H1 (cell line): Measurements from ENCODE around the gene RNF151. TPM values are rescaled to one million over a fixed set of nuclear protein-coding genes. Genes with fewer than 3 reads are reported as not detected.

Experiments used
- CTCF ChIA-PET: fragments of 300-600 bp; sonication (Branson Sonifier 250); formaldehyde crosslinking; loops from one replicate; lab custom pipeline; 2021; ENCODE audit not compliant: partially characterized antibody; lab: Charles Lee
- POLR2A ChIA-PET: fragments of 300-600 bp; sonication (Branson Sonifier 250); formaldehyde crosslinking; loops from one replicate; lab custom pipeline; 2021; ENCODE audit warnings: inconsistent platforms; ENCODE audit not compliant: partially characterized antibody; lab: Charles Lee
- DNase-seq, 2 experiments: peaks; one replicate each; pipeline versions ENCODE4 v3.0.0 to v3.0.0-alpha.2; 2010 to 2022; ENCODE audit warnings: low spot score in 2 of 2, low read depth in 1 of 2, mixed read lengths in 1 of 2
- FAIRE-seq: peaks from 2 replicates; lab custom pipeline; 2011; peaks lifted over from hg19 to GRCh38; lab: Jason Lieb, UNC
- H2AFZ ChIP-seq: 2 replicates; pipeline ENCODE4 v1.8.1; 2012; ENCODE audit warnings: low read length, inconsistent platforms
- H2AK5ac ChIP-seq: 2 replicates; pipeline ENCODE4 v1.6.1; 2013; ENCODE audit warnings: low read depth, low read length
- H2BK120ac ChIP-seq: replicated peaks from 2 replicates; pipeline ENCODE3; 2013; ENCODE audit warnings: low read depth, low read length, inconsistent platforms
- H2BK12ac ChIP-seq: 2 replicates; pipeline ENCODE4 v1.6.1; 2013; ENCODE audit warnings: low read depth, low read length
- H2BK15ac ChIP-seq: 2 replicates; pipeline ENCODE4 v1.6.1; 2013; ENCODE audit warnings: low read length
- H2BK20ac ChIP-seq: 2 replicates; pipeline ENCODE4 v1.6.1; 2013; ENCODE audit warnings: low read length
- H2BK5ac ChIP-seq: 2 replicates; pipeline ENCODE4 v1.6.1; 2013; ENCODE audit warnings: low read depth, low read length
- H3K14ac ChIP-seq: 2 replicates; pipeline ENCODE4 v1.6.1; 2013; ENCODE audit warnings: inconsistent platforms; ENCODE audit not compliant: insufficient read length
- H3K18ac ChIP-seq: 2 replicates; pipeline ENCODE4 v1.6.1; 2013; ENCODE audit warnings: low read length; ENCODE audit errors: extremely low read depth
- H3K23ac ChIP-seq: 2 replicates; pipeline ENCODE4 v1.6.1; 2013; ENCODE audit warnings: inconsistent platforms; ENCODE audit not compliant: insufficient read length
- H3K23me2 ChIP-seq: 2 replicates; pipeline ENCODE4 v1.6.1; 2013; ENCODE audit warnings: low read depth, low read length
- H3K27ac ChIP-seq: 2 replicates; pipeline ENCODE4 v1.6.1; 2011; ENCODE audit warnings: low read depth, low read length, inconsistent platforms
- H3K27me3 ChIP-seq, 4 experiments: replicated peaks in 1 of 4; 1 replicate in 1 of 4; 2 replicates in 3 of 4; pipeline versions ENCODE4 v1.6.1 to v1.8.1; 2011 to 2013; ENCODE audit warnings: low read length in 3 of 4, mild to moderate bottlenecking in 3 of 4, inconsistent platforms in 2 of 4, mixed read lengths in 2 of 4, moderate library complexity in 1 of 4; ENCODE audit not compliant: control insufficient read depth in 3 of 4, insufficient read depth in 3 of 4; ENCODE audit errors: extremely low read depth in 1 of 4
- H3K36me3 ChIP-seq, 4 experiments: 2 replicates each; pipeline versions ENCODE4 v1.6.1 to v1.8.1; 2011 to 2013; ENCODE audit warnings: mild to moderate bottlenecking in 4 of 4, low read length in 3 of 4, moderate library complexity in 2 of 4, control low read depth in 1 of 4, inconsistent platforms in 1 of 4; ENCODE audit not compliant: insufficient read depth in 4 of 4, control insufficient read depth in 2 of 4
- H3K4ac ChIP-seq: replicated peaks from 2 replicates; pipeline ENCODE3; 2013; ENCODE audit warnings: low read length, low read depth, mixed read lengths, inconsistent platforms; ENCODE audit not compliant: insufficient read length
- H3K4me1 ChIP-seq, 4 experiments: replicated peaks in 1 of 4; 1 replicate in 1 of 4; 2 replicates in 3 of 4; pipeline versions ENCODE4 v1.6.1 to v1.8.1; 2011 to 2013; ENCODE audit warnings: low read length in 3 of 4, inconsistent platforms in 2 of 4, mixed read lengths in 1 of 4; ENCODE audit not compliant: insufficient read depth in 4 of 4, control insufficient read depth in 3 of 4
- H3K4me2 ChIP-seq, 2 experiments: 2 replicates each; pipeline versions ENCODE4 v1.6.1 to v1.8.1; 2011 to 2013; ENCODE audit warnings: low read depth in 2 of 2, low read length in 2 of 2, control low read depth in 1 of 2, inconsistent platforms in 1 of 2, mild to moderate bottlenecking in 1 of 2; ENCODE audit not compliant: insufficient read depth in 1 of 2
- H3K4me3 ChIP-seq, 4 experiments: fragments of 200-600, 300-600 bp in 1 of 4; sonication (generic), shearing (Covaris generic), sonication (Bioruptor Twin) in 1 of 4; 2 replicates each; pipeline versions ENCODE4 v1.5.1 to v1.8.1; 2011 to 2016; ENCODE audit warnings: low read length in 4 of 4, low read depth in 3 of 4, control low read depth in 2 of 4, inconsistent platforms in 2 of 4, mild to moderate bottlenecking in 2 of 4, mixed read lengths in 1 of 4, moderate library complexity in 1 of 4; ENCODE audit not compliant: insufficient read depth in 2 of 4; ENCODE audit errors: extremely low read depth in 1 of 4
- H3K56ac ChIP-seq: replicated peaks from 2 replicates; pipeline ENCODE3; 2013; ENCODE audit warnings: low read depth, mild to moderate bottlenecking, mixed read lengths, low read length, inconsistent platforms; ENCODE audit not compliant: insufficient read length
- H3K79me1 ChIP-seq: 2 replicates; pipeline ENCODE4 v1.6.1; 2013; ENCODE audit warnings: low read depth, low read length, control low read depth
- H3K79me2 ChIP-seq, 2 experiments: 2 replicates each; pipeline versions ENCODE4 v1.6.1 to v1.8.1; 2012 to 2013; ENCODE audit warnings: low read length in 2 of 2, mild to moderate bottlenecking in 2 of 2, inconsistent platforms in 1 of 2; ENCODE audit not compliant: insufficient read depth in 2 of 2, control insufficient read depth in 1 of 2
- H3K9ac ChIP-seq, 4 experiments: replicated peaks in 1 of 4; 1 replicate in 1 of 4; 2 replicates in 3 of 4; pipeline versions ENCODE4 v1.6.1 to v1.8.1; 2011 to 2013; ENCODE audit warnings: low read depth in 3 of 4, low read length in 3 of 4, control low read depth in 2 of 4, mild to moderate bottlenecking in 2 of 4, moderate library complexity in 2 of 4, inconsistent platforms in 1 of 4; ENCODE audit errors: extremely low read depth in 1 of 4
- H3K9me3 ChIP-seq, 2 experiments: 2 replicates each; pipeline versions ENCODE4 v1.6.1 to v1.8.1; 2012 to 2013; ENCODE audit warnings: mild to moderate bottlenecking in 2 of 2, moderate library complexity in 2 of 2, control low read depth in 1 of 2, inconsistent platforms in 1 of 2, low read depth in 1 of 2, low read length in 1 of 2, mixed read lengths in 1 of 2; ENCODE audit not compliant: insufficient read depth in 2 of 2
- H4K20me1 ChIP-seq, 2 experiments: replicated peaks in 1 of 2; 2 replicates each; pipeline versions ENCODE3 to v1.8.1; 2011 to 2013; ENCODE audit warnings: inconsistent platforms in 2 of 2, low read length in 2 of 2, mild to moderate bottlenecking in 1 of 2; ENCODE audit not compliant: insufficient read depth in 2 of 2, control insufficient read depth in 1 of 2
- H4K5ac ChIP-seq: 2 replicates; pipeline ENCODE4 v1.6.1; 2013; ENCODE audit warnings: low read length, low read depth, mixed read lengths, inconsistent platforms; ENCODE audit not compliant: insufficient read length
- H4K8ac ChIP-seq: 2 replicates; pipeline ENCODE4 v1.8.0; 2013; ENCODE audit warnings: mild to moderate bottlenecking, moderate library complexity, low read length, inconsistent platforms; ENCODE audit not compliant: insufficient read depth; ENCODE audit errors: extremely low read depth
- H4K91ac ChIP-seq: replicated peaks from 2 replicates; pipeline ENCODE3; 2013; ENCODE audit warnings: low read length, mixed read lengths, inconsistent platforms; ENCODE audit not compliant: insufficient read length
- BACH1 ChIP-seq: IDR thresholded peaks from 2 replicates; pipeline ENCODE4 v1.6.1; 2012; ENCODE audit warnings: low read length, improper control_type of control experiment
- POU5F1 ChIP-seq: IDR thresholded peaks from 2 replicates; pipeline ENCODE4 v1.6.1; 2011; ENCODE audit warnings: low read depth, mild to moderate bottlenecking, low read length, moderate library complexity
- TCF12 ChIP-seq: IDR thresholded peaks from 2 replicates; pipeline ENCODE4 v1.6.1; 2011; ENCODE audit warnings: low read depth, mild to moderate bottlenecking, low read length
- WGBS, 2 experiments: shearing (Covaris generic) in 1 of 2; methylation state at CpG; one replicate each; pipeline versions ENCODE4 v1.1.6 to v1.1.7; 2013 to 2015; ENCODE audit warnings: low lambda C conversion rate in 2 of 2, mixed read lengths in 2 of 2, inconsistent platforms in 1 of 2, low coverage in 1 of 2, missing lambda C conversion rate in 1 of 2; ENCODE audit not compliant: insufficient replicate concordance in 2 of 2, insufficient coverage in 1 of 2, insufficient read length in 1 of 2; ENCODE audit errors: extremely low coverage in 1 of 2, missing lambda C conversion rate in 1 of 2; 5-methylcytosine and 5-hydroxymethylcytosine counted together
- long read RNA-seq, 2 experiments: library from RNA in 1 of 2; library from capped mRNA in 1 of 2; stranded (forward); transcript quantifications; one replicate each; pipeline ENCODE4 v2.0.0, GENCODE V29; 2021; ENCODE audit warnings: inconsistent platforms in 1 of 2
- polyA minus RNA-seq, 3 experiments: library from RNA; depleted of rRNA, polyadenylated mRNA; stranded (reverse); fragments of >200 nt; gene quantifications; 1 replicate in 2 of 3; 2 replicates in 1 of 3; pipeline ENCODE4 v1.2.3, GENCODE V29; 2011
- polyA plus RNA-seq, 7 experiments: library from polyadenylated mRNA; depleted of rRNA in 3 of 7; stranded (reverse) in 5 of 7; unstranded in 2 of 7; fragments of >200 nt in 5 of 7; fragments of 200-250 nt in 2 of 7; gene quantifications; 1 replicate in 5 of 7; 2 replicates in 1 of 7; 4 replicates in 1 of 7; pipeline versions ENCODE4 v1.2.1 to v1.2.3, GENCODE V29; 2011 to 2013; ENCODE audit warnings: missing spikeins in 2 of 7, mixed read lengths in 2 of 7
- total RNA-seq: library from RNA; stranded (reverse); fragmentation: NEBNext Ultra II Directional; extraction: Animal tissue kit (Norgen Biotek cat#: 25700); gene quantifications from 2 replicates; pipeline ENCODE4 v1.2.1, GENCODE V29; 2021

The RNF151 gene, protein sequence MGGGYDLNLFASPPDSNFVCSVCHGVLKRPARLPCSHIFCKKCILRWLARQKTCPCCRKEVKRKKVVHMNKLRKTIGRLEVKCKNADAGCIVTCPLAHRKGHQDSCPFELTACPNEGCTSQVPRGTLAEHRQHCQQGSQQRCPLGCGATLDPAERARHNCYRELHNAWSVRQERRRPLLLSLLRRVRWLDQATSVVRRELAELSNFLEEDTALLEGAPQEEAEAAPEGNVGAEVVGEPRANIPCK
- not detected in 2 replicates for total RNA-seq
- polyA plus RNA-seq (2011; rRNA removed) = 0.17 TPM in 1 of 2 replicates, not detected in the other
- polyA plus RNA-seq (2011; cell fraction: cytosol; rRNA removed) = not detected
- 0.37 TPM for polyA plus RNA-seq (2011; cell fraction: nucleus; rRNA removed)
- 0.31 TPM in 1 of 4 replicates, not detected in the others for polyA plus RNA-seq (2012, experiment 1 of 2)
- not detected for polyA plus RNA-seq (2012, experiment 2 of 2)
- not detected for polyA plus RNA-seq (2013, experiment 1 of 2)
- not detected for polyA plus RNA-seq (2013, experiment 2 of 2)
- not detected in 2 replicates for polyA minus RNA-seq (2011; rRNA and poly(A)+ RNA removed)
- polyA minus RNA-seq (2011; cell fraction: cytosol; rRNA and poly(A)+ RNA removed) = not detected
- polyA minus RNA-seq (2011; cell fraction: nucleus; rRNA and poly(A)+ RNA removed) = not detected
- long read RNA-seq, experiment 1 = 0 reads
- long read RNA-seq, experiment 2 = 0 reads

DNA sequence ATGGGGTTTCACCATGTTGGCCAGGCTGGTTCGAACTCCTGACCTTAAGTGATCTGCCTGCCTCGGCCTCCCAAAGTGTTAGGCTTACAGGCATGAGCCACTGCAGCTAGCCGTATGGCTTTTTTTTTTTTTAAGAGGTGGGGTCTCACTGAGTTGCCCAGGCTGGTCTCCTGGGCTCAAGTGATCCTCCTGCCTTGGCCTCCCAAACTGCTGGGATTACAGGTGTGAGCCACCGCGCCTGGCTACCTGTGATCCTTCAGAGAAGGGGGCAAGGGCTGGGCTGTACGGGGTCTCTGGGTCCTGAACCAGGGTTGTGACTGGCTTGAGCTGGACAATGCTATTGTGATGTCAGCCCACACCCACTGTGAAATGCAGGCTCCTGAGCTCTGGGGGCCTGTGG is at the start of gene RNF151:
RNF151 (plus strand) TSS at position 397 of the 400 bp plus-strand sequence. CDS start 26 bp downstream, outside the sequence.
- Histone ChIP-seq H4K8ac (peak within 1 kb of the TSS; percentile 20; the same call in 1 of the 2 replicates), H3K14ac (no peak within 1 kb of the TSS), H3K23me2 (peaks cover 18% of the 10 kb centered on the region), H2AK5ac (no peak within 1 kb of the TSS), H2AFZ (no peak within 1 kb of the TSS), H3K4me3 (peak within 1 kb of the TSS; percentile 98 to 99 (median 98)), H3K4ac (no peak within 1 kb of the TSS), H3K36me3 (peaks cover 17 to 28% (median 24%) of the 10 kb centered on the region in 4 experiments), H2BK15ac (no peak within 1 kb of the TSS), H3K9ac (peak within 1 kb of the TSS in 3 of 4 experiments; percentile 73 to 97 (median 90); a peak in 3 of 7 replicates), H3K27me3 (no peaks in the 10 kb centered on the region), H3K79me1 (peaks cover 13% of the 10 kb centered on the region), H3K4me2 (peak within 1 kb of the TSS; percentile 86 to 98), H3K56ac (no peak within 1 kb of the TSS), H3K18ac (no peak within 1 kb of the TSS), H3K79me2 (peaks cover 10 to 30% of the 10 kb centered on the region in 2 experiments), H3K9me3 (no peaks in the 10 kb centered on the region), H4K20me1 (peaks cover 12 to 15% of the 10 kb centered on the region in 2 experiments), H3K27ac (no peak within 1 kb of the TSS), H2BK5ac (no peak within 1 kb of the TSS), H2BK120ac (no peak within 1 kb of the TSS), H3K4me1 (peaks cover 0 to 16% (median 5%) of the 10 kb centered on the region in 4 experiments; a peak in 5 of 7 replicates), H2BK20ac (no peak within 1 kb of the TSS), H2BK12ac (no peak within 1 kb of the TSS), H4K5ac (no peak within 1 kb of the TSS), H3K23ac (no peak within 1 kb of the TSS), H4K91ac (no peak within 1 kb of the TSS)
- FAIRE-seq (no peak), DNase-seq (no peak)
- ChIA-PET POLR2A (interaction anchor here (0.7 to 19.8 kb wide), 18 partner anchors 8 to 818 kb away, joined by 3 to 736 read pairs (median 16); partner anchors contain the start of genes EME2, FAHD1, GFER and HAGH), CTCF (interaction anchor here (0.6 to 3.0 kb wide), 8 partner anchors 13 to 1899 kb away, joined by 3 to 9 read pairs (median 5); no protein-coding TSS in a partner anchor)
- TF ChIP-seq TCF12 (no peak), BACH1 (no peak), POU5F1 (no peak)
- WGBS, 2 experiments = 92% methylated on average over 6 of the region's 6 CpGs; no CpG with 5 or more reads in 1 of the 2 experiments
